ENCODE results near the gene SMAD3.

Gene SMAD3

DNA sequence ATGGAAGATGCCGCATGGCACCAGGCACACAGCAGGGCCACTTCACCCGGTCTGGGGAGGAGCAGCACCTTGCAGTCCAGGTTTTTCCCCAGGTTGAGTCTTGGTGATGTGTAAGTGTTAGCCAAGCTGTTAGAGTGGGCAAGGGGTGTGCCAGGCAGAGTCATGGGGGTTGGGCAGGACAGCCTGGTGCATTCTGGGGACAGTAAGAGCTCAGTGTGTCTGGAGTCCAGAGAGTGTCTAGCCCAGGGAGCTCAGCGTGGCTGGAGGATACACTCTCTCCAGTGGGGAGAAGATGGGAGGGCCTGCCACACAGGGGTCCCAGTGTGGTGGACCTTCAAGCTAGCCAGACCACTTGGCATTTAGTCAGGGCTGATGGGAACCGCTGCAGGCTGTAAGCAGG, 101.7 kb downstream of the SMAD3 start:
- DNase-seq: no peak

DNA sequence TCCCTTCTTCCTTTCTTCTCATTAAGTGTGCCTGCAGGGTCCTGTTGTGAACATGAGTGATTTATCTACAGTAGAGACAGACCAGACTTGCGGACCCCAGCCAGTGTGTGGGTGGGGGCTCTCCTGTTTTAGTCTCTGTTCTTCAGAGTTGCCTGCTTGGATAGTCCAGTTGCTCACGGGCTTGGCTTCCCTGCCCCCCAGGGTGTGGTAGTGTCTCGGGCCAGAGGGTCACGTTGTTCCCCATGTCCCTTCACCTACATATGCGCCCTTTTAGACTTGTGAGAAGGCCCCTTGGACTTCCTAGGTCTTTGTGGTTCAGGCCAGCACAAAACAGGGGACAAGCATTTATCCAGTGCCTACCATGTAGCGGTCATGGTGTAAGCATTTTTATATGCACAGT, 103.3 kb downstream of the SMAD3 start:
- DNase-seq: no peak

DNA sequence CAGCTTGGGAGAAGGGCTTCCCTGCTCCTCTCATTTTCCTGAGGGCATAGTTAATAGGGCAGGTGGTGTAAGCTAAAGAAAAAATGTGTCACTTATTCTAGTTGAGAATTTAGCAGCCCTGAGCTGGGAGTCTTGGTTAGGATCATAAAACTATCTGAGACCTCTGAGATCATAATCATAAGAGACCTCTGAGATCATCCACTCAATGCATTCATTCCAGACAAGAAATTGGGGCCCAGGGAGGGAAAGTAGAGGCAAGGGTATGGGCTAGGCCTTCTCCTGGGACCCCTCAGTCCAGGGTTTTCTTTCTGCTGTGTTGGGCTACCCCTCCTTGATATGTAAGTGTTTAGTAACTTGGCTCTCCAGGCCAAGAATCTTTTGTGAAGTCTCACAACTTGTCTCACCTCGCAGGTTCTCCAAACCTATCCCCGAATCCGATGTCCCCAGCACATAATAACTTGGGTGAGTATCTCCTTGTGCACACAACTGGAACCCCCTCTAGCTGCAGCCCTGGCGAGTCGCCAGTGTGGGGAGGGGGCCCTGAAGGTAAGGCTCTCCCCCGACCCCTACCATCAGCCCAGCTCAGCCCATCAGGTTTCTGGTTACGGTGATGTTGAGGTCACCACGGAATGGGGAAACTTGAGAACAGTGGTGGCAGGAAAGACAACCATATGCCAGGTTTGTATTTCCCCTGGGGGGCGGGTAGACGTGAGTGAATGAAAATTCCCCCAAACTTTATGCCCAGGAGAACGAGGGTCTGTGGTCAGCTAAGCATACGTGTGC, 104.9 kb downstream of the SMAD3 start:
- DNase-seq: no peak

DNA sequence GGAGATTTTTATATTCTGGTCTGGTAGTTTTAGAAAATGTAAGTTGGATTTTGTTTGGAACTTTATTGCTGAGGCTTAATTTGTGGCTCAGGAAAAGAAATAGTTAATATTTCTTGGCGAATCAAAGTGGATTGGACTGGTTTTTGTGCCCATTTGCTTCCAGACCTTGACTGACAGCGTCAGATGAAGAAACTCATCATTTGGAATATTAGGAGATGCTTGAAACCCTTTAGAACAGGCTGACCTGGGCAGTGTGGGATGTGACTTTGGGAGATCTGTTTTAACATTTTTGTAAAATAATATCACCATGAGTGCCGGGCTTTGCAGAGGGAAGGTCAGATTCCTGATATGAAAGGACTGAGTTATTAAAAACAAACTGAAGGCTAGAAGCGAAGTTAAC, 106.1 kb downstream of the SMAD3 start:
- DNase-seq: no peak

DNA sequence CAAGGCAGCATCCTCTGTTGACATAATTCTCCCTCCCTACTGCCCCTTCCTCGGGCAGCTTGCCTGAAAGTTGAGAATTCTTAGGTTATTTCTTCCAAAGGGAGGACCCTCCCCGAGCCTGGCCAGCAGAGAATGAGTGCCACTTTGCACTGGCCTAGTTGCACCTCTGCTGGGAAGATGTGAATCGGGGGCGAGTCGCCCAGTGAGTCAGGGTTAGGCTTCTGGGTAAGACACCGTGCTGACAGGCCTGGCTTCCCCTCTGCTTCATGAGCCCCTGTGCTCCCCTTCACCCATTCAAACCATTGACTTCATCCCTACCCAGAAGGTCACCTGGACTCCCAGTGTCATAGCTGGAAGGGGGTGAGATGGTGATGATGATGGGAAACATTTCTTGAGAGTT, 106.8 kb downstream of the SMAD3 start:
- peak; percentile 44 for DNase-seq

DNA sequence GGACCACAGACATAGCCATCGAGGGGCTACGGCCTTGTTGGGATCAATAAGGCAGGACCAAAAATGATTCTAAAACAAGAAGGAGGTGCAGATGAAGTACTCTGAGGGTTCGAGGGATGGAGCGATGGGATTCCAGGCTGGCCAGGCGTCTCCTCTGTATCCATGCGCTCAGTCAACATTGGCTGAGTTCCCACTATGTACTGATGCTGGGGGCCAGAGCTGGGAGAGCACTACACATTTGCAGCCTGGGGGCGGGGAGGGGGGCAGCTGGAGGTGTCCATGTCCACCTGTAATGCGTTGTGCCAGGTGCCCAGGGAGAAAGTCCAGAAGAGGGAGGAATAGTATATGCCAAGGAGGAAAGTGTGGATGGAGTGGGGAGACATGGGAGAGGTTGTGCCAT, 107.6 kb downstream of the SMAD3 start:
- DNase-seq: no peak

DNA sequence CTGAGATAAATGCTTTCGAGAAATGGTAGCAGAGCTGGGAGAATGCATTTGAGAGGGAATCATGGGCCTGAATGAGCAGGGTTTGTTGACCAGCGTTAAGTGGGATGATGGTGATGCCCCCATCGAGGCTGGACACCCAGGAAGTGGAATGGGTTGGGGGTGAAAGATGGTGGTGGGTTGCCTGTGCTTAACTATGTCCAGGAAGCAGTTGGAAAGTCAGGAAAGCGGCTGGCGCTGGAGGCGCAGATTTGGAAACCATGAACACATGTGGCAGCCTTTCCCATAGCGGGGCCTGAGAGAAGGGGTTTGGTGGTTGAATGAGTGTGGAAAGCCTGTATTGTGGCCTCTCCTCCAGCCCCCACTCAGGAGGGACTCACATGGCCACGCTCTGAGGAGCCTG, 108.4 kb downstream of the SMAD3 start:
- DNase-seq: no peak

DNA sequence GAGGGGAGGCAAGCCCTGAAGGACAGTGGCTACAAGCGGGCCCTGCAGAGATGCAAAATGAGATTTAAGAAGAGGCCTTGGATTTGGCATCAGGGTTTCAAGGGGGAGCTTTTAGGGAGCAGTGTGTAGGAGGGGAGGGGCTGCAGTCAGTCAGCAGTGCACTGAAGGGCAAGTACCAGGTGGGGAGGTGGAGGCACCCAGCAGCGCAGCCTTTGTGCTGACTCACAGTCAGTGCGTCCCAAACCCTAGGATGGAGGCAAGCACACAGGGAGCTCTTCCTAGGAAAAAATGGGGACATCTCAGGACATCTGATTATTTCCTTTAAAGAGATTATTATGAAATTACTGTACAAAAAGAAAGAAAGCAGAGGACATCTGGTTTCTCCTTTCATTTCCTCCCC, 109.0 kb downstream of the SMAD3 start:
- no peak for DNase-seq

DNA sequence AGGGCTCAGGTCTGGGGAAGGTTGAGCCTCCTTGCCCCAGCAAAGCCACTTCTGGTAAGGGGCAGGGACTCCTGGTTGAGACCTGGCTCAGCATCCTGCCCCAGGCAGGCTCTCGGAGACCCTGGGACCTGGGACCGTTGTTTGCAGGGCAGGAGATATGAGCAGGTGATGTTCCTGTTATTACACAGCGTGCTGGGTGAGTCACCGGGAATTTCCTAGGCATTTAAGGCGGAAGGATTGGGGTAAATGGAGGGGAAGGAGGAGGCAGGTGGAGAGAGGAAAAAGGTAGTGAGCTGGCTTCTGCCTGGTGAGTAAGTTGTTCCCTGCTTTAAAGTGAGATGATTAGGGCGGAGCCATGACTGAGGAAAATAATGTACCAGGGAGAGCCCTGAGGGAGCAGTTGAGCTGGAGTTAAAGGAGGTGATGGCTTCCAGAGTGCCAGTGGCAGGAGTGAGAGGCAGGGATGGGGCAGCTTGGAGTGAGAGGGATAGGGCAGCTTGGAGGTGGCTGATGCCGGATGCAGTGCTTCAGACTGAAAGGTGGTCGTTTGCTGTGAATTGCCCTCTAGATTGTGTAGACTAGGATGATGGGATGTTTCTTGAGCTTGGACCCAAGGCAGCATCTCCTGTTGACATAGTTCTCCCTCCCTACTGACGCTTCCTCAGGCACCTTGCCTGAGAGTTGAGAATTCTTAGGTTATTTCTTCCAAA, 109.6 kb downstream of the SMAD3 start:
- peak; percentile 60 for DNase-seq

DNA sequence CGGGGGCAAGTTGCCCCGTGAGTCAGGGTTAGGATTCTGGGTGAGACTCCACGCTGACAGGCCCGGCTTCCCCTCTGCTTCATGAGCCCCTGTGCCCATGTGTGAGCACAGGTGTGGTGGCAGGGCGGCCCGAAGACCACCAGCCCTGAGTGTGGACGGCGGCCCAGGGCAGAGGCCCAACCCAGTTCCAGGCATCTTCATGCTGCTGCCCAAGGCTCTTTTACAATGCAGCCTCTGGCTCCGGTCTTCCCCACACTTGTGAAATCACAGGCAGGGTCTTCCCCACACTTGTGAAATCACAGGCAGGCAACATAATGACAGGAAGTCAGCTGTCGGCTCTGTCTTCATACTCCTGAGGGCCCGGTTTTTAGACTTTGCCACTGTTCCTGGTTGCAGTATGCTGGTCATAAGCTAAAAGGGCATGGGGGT, 110.3 kb downstream of the SMAD3 start:
- peak; percentile 33 for DNase-seq

DNA sequence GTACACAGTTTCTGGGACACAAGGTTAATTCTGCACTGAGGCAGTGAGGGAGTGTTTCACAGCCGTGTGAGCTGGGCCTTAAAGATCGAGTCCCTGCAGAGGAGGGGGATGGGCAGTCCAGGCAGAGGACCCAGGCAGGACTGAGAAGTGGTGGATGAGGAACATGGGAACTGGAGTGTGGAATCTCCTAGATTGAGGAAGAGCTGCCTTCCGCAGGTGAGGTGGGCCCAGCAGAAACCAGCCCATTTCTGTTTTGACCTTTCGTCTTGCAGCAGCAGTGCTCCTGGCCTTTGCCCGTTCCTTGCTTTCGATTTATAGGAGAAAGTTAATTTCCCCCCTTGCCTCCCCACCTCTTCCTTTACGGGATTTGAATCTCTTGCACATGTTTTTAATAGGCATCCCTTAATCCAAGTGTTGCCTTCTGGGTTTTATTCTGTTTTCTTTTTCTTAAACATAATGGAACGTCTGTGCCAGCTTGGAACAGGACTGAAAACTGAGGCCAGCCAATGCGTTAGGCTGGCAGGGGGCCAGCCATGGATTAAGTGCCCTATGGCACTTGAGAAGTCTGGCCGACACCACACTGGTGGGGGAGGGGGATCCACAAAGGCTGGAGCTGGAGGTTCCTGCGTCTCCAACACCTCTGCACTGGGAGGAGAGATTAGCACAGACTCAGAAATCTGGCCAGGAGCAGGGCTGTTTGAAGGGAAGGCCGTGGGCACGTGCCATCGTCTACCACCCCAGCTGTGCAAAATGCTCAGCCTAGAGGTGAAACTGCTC, 111.0 kb downstream of the SMAD3 start:
- DNase-seq: no peak

DNA sequence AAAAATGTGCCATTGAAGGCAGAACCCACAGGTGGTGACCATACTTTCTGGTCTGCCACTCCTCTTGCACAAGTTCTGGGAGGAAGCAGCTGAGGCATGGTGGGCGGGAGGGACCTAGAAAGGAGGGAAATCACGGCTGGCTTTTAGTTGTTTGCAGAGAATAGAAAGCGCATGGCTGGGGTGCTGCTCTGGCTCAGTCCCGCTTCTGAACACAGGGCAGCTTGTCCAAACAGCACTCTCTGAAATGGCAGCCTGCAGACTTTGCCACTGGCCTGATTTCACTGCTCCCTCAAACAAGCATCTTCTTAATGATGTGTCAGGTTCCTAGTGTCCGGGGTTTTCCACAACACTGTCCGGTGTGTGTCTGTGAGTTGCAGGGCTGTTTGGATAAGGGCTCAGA, 112.3 kb downstream of the SMAD3 start:
- no peak for DNase-seq

DNA sequence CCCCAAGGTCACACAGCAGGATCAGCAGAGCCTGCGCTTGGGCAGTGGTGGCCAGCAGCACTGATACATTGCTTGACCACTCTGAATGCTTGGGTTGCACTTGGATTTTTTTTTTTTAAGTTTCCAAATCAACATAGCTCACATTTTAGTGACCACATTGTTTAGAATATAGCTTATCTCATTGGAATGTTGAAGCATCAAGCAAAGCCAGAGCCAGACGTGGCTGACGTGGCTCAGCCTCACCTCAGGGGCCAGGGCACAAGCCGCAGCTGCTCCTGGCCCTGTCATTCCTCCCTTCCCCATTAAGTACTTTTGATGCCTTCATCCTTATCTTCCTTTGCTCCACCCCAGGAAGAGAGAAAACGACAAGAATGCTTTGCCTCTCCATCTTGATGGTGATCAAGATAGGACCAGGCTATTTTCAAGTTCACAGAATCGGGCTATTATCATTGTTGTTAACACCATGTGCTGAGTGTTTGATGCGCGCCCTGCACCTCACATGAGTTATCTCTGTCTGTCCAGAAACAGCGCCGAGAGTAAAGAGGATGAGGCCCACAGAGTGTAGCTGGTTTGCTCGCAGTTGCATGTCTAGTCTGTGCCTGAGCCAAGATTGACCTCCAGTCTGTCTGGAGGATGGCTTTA, 113.3 kb downstream of the SMAD3 start:
- no peak for DNase-seq

DNA sequence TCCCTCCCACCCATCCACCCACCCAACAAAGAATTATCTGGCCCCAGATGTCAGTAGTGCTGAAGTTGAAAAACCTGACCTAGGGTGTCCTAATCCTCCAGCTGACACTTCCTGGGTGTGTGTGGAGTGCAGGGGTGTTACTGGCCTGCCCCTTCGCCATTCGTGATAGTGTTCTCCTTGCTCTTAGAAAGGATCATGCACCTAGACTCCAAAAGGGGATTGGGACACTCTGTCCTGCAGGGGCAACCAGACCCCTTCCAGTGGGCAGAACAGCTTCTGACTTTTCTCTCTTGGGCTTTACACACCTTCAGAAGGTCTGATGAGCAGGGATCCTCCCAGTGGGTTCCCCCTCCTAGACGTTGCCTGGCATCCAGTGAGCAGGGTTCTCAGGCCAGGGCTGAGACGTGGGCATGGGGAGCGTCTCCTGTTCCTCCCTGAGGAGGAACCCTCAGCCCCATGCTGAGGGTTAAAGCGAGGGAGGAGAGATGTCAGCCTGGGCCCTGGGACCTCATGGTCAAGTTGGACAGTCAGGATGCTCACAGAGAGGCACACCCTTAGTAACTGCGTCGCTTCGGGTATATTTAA, 114.1 kb downstream of the SMAD3 start:
- DNase-seq: no peak

DNA sequence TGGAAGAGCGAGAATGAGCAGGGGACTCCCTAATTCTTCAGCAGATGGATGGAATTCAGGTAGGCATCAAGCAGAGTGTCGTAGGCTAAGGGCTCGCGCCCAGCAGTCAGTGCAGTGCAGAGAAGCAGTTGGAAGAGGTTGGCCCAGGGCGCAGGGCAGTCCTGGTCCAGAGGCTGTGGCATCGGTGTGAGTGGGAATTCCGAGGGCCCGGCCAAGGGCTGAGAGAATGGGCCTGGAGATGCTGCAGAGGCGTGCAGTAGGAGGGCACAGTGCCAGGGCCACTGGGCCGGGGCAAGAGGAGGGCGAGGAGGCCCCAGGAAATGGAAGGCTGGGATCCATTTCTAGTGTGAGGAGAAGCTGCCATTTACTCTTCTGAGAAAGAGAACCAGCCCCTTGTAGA, 114.6 kb downstream of the SMAD3 start:
- no peak for DNase-seq

DNA sequence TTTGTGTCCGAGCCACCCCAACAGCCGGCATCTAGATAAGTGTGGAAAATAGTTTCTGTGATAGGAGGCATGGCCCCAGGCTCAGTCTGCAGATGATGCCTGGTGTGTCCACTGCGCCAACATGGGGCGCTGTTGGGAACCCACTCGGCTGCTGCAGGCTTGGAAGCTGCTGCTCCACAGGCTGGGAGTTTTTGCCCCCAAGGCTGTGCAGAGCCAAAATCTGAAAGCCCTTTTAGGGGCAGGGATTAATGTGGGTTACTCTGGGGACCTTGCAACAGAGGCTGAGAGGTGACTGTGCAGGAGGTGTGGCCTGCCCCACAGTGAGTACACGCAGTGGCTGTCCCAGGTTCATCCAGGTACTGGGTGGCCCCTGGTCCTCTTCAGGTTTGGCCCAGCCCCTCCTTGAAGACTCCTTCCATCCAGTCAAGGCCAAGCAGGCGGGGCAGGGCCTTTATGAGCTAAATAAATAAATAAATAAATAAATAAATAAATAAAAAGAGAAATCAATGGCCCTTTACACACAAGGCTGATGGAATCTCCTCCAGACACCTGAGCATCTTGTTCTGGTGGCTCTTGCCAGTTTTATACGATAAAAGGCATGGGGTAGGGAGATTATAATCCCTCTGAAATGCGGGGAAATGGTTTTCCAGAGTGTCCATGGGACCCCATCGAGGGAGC, 115.3 kb downstream of the SMAD3 start:
- DNase-seq: no peak

DNA sequence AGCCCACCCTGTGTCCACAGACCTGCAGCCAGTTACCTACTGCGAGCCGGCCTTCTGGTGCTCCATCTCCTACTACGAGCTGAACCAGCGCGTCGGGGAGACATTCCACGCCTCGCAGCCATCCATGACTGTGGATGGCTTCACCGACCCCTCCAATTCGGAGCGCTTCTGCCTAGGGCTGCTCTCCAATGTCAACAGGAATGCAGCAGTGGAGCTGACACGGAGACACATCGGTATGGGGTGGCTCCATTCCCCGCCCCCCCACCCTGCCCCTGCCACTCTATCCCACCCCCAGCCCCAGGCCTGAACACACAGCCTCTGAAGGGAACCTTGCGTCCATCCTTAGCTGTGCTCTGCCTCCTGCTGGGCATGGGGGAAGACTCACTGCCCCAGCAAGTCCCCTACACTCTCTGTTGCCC, 115.8 kb downstream of the SMAD3 start:
- no peak for DNase-seq

DNA sequence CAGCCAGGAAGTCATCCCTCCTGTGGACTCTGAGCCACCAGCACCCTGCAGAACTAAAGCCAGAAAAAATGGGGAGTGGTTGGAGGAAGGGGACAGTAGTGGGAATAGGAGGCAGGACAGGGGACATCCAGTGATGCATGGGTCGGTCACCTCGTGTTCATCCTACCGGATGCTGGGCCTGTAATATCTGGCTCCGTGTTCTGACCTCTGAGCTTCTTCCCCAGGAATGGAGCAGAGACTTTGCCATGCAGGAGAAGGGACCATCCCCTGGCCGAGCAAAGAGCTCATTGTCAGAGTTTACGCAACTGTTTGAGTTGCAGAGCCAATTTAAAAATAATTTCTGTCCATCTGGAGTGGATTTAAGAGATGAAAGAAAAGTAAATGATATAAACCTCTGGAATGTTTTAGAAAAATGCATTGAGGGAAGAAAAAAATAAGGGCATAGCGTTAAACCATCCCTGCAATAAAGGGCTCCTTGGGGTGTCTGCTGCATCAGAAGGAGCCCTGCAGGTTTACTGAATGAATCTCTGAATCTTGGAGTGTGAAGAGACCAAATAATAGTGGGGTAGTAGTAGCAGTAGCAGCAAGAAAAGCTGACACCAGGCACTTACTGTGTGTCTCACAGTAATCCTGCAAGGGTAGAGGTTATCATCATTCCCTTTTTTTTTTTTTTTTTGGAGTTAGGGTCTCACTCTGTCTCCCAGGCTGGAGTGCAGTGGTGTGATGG, 118.2 kb downstream of the SMAD3 start:
- DNase-seq: no peak

DNA sequence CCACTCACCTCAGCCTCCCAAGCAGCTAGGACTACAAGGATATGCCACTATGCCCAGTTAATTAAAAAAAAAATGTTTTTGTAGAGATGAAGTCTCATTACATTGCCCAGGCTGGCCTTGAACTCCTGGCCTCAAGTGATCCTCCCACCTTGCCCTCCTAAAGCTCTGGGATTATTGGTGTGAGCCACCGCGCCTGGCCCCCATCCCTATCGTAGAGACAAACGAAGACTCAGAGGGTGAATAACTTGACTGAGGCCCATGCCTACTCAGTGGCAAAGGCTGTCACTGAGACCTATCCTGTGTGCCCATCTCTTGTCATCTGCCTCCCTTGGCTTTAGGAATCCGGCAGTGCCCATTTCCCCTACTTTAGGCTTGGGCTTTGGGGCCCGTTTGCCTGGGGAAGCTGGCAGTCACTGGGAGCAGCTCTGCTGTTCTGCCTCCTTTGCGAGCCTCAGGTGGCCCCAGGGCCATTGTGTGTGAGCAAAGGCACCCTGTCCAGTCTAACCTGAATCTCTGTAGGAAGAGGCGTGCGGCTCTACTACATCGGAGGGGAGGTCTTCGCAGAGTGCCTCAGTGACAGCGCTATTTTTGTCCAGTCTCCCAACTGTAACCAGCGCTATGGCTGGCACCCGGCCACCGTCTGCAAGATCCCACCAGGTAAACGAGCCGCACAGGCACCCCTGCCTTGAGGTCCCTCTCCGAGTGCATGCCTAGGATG, 119.0 kb downstream of the SMAD3 start:
- no peak for DNase-seq

DNA sequence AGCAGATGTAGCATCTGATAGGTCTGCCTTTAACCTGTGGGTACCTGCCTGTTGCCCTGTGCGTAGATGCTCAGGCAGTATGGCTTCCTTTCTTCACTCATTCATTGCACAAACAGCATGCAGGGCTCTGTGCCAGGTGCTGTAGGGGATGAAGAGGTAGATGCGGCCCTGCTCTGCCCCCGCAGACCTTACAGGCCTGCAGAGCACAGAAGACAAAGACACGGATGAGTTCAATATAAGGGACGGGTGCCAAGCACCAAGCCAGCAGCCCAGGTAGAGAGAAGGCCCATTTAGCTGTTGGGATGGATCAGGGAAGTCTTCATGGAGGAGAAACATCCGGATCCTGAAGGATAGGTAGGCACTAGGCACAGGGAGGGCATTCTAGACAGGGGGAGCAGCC, 119.6 kb downstream of the SMAD3 start:
- DNase-seq: no peak
